Neutrophil (primary cell): ENCODE results near the gene XK.

Source experiments
- H3K27ac ChIP-seq: fragments of 200-600 bp; sonication (generic); 2 replicates; pipeline ENCODE4 v1.5.1; 2016; ENCODE audit warnings: mild to moderate bottlenecking, moderate library complexity
- H3K27me3 ChIP-seq: fragments of 200-600 bp; sonication (generic); 2 replicates; pipeline ENCODE4 v1.6.0; 2016; ENCODE audit warnings: mild to moderate bottlenecking
- H3K36me3 ChIP-seq: fragments of 200-600 bp; sonication (generic); 2 replicates; pipeline ENCODE4 v1.5.1; 2017
- H3K4me1 ChIP-seq, 2 experiments: fragments of 200-600 bp in 1 of 2; sonication (generic) in 1 of 2; 1 replicate in 1 of 2; 2 replicates in 1 of 2; pipeline versions ENCODE4 v1.5.1 to v1.6.1; 2013 to 2016; ENCODE audit warnings: low read depth in 1 of 2, low read length in 1 of 2, mild to moderate bottlenecking in 1 of 2, moderate library complexity in 1 of 2; ENCODE audit not compliant: control insufficient read depth in 1 of 2, insufficient read depth in 1 of 2
- H3K4me3 ChIP-seq, 2 experiments: fragments of 200-600 bp in 1 of 2; sonication (generic) in 1 of 2; 1 replicate in 1 of 2; 2 replicates in 1 of 2; pipeline ENCODE4 v1.5.1; 2013 to 2016; ENCODE audit warnings: low read depth in 1 of 2, low read length in 1 of 2, mild to moderate bottlenecking in 1 of 2, moderate library complexity in 1 of 2
- H3K9me3 ChIP-seq: fragments of 200-600 bp; sonication (generic); 2 replicates; pipeline ENCODE4 v1.5.1; 2016
- TF ChIP-seq, protein P1 (sequence below): fragments of 200-600 bp; sonication (generic); IDR thresholded peaks from 2 replicates; pipeline ENCODE4 v1.5.1; 2016; ENCODE audit warnings: antibody characterized with exemption

Gene XK

DNA sequence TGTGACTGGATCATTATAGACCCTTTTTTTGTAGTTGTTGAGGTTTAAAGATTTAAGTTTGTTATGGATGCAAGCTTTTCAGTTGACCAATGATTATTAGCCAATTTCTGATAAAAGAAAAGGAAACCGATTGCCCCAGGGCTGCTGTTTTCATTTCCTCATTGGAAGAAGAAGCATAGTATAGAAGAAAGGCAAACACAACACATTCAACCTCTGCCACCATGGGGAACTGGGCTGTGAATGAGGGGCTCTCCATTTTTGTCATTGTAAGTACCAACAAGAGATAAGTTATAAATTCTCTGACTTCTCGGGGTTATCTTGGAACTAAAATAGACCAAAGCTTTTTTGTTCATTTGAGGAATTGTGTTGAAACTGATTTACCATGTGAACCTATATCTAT is 94.3 kb downstream of the XK start, which contains the start of gene CYBB:
Gene CYBB, plus strand, starts transcription at position 203 of the 400 bp plus-strand sequence. Its CDS starts 19 bp downstream, at position 222.
- Histone ChIP-seq H3K4me3 (peak within 1 kb of the TSS; percentile 52 to 59), H3K27ac (peak within 1 kb of the TSS; percentile 86), H3K4me1 (peaks cover 79 to 88% of the 10 kb centered on the region in 2 experiments)

DNA sequence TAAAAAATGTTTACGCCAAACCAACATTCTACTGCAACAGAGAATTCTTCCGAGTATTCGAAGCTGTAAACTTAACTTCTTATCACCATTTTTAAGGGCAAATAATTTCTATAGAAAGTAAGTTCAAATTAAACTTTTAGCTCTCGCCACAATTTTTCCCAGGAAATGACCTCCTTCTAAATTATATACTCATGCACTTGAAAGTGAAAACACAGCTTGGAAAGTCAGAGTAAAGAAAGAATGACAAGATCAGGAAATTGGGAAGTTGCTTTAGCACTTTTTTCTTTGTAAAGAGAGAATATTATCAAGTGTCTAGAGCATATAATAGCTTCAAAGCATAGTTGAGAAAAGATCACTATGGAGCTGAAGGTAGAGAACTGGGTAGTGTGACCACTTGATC is 95.5 kb downstream of the XK start:
- H3K9me3 ChIP-seq, result no peaks in the 10 kb centered on the region

More for the DNA sequence above, 94.3 kb downstream of the XK start, which contains the start of gene CYBB:
- Histone ChIP-seq H3K27me3 (no peaks in the 10 kb centered on the region), H3K9me3 (no peaks in the 10 kb centered on the region), H3K36me3 (no peaks in the 10 kb centered on the region)
- TF ChIP-seq, protein P1, sequence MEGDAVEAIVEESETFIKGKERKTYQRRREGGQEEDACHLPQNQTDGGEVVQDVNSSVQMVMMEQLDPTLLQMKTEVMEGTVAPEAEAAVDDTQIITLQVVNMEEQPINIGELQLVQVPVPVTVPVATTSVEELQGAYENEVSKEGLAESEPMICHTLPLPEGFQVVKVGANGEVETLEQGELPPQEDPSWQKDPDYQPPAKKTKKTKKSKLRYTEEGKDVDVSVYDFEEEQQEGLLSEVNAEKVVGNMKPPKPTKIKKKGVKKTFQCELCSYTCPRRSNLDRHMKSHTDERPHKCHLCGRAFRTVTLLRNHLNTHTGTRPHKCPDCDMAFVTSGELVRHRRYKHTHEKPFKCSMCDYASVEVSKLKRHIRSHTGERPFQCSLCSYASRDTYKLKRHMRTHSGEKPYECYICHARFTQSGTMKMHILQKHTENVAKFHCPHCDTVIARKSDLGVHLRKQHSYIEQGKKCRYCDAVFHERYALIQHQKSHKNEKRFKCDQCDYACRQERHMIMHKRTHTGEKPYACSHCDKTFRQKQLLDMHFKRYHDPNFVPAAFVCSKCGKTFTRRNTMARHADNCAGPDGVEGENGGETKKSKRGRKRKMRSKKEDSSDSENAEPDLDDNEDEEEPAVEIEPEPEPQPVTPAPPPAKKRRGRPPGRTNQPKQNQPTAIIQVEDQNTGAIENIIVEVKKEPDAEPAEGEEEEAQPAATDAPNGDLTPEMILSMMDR, result no peak

More for the DNA sequence above, 95.5 kb downstream of the XK start:
- Histone ChIP-seq H3K27ac (peak overlapping the region; percentile 86), H3K4me3 (peak overlapping the region; percentile 52 to 59), H3K36me3 (no peaks in the 10 kb centered on the region), H3K27me3 (no peaks in the 10 kb centered on the region), H3K4me1 (peaks cover 82 to 91% of the 10 kb centered on the region in 2 experiments)
- TF ChIP-seq, protein P1, result no peak
